ENCODE results near the gene HNRNPH1. TPM values are rescaled to one million over a fixed set of nuclear protein-coding genes. Genes with fewer than 3 reads are reported as not detected.
A peak's percentile ranks its signal among the peaks of the same experiment; 100 is the strongest.

Gene HNRNPH1
- total RNA-seq, 1 donor from 2014 or later, result 348 TPM

DNA sequence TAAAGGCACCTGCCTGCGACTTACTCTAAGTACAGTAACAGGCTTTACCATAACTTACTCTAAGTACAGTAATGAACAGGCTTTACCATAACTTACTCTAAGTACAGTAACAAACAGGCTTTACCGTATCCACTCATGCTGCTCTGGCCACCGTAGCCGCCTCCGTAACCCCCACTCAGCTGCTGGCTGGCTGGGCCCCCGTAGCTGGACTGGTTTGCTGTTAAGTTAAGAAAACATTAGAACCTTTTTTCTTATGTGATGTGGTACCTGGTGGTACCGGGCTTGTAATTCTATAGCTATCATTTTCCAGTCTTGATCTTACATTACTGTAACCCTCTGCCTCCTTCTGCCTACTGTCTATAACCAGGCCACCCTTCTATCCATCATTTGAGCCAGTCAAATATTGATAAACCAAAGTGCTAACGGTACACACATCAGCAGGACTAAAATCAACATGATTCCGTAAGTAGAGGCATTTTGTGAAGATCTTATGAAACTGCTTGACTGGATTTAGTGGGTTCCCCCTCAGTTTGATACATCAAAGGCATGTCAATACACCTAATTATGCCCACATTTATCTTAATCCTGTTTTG, 7.4 kb downstream of the HNRNPH1 start:
- H3K27me3 Mint-ChIP-seq (ENCODE audit: low read depth), result no peaks in the 10 kb centered on the region
- H3K36me3 Mint-ChIP-seq (ENCODE audit: low read depth), result peaks cover 68% of the 10 kb centered on the region
- no peak for DNase-seq (ENCODE audit: low spot score)
- peak overlapping the region; percentile 49 for H3K27ac Mint-ChIP-seq (ENCODE audit: unreplicated experiment)
- peaks cover 68% of the 10 kb centered on the region for H3K4me1 Mint-ChIP-seq (ENCODE audit: low read depth)
- no peak overlapping the region for H3K4me3 Mint-ChIP-seq (ENCODE audit: unreplicated experiment)
- H3K9me3 Mint-ChIP-seq (ENCODE audit: low read depth), result no peaks in the 10 kb centered on the region
- TF ChIP-seq, protein P1, sequence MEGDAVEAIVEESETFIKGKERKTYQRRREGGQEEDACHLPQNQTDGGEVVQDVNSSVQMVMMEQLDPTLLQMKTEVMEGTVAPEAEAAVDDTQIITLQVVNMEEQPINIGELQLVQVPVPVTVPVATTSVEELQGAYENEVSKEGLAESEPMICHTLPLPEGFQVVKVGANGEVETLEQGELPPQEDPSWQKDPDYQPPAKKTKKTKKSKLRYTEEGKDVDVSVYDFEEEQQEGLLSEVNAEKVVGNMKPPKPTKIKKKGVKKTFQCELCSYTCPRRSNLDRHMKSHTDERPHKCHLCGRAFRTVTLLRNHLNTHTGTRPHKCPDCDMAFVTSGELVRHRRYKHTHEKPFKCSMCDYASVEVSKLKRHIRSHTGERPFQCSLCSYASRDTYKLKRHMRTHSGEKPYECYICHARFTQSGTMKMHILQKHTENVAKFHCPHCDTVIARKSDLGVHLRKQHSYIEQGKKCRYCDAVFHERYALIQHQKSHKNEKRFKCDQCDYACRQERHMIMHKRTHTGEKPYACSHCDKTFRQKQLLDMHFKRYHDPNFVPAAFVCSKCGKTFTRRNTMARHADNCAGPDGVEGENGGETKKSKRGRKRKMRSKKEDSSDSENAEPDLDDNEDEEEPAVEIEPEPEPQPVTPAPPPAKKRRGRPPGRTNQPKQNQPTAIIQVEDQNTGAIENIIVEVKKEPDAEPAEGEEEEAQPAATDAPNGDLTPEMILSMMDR (IDR thresholded peaks at IDR 0.05), result no peak

DNA sequence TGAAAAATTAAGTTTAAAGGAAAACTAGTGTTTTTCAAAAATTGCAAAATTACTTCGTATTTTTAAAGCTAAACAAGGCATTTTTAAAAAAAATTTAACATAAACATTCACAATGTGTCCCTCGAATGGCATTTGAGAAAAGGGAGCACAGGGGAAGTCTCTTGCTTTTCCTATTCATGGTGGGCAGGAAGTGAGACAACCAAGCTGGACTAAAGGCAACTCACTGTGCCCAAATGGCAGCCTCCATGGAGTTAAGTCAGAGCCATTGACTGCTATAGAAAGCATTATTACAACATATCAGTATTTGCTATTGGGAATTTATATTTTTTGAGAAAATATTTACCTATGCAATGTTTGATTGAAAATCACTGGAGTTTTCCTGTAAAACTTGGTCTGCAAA, 8.3 kb downstream of the HNRNPH1 start:
- H3K27me3 Mint-ChIP-seq (ENCODE audit: low read depth), result no peaks in the 10 kb centered on the region
- DNase-seq (ENCODE audit: low spot score), result no peak
- no peaks in the 10 kb centered on the region for H3K9me3 Mint-ChIP-seq (ENCODE audit: low read depth)
- peaks cover 65% of the 10 kb centered on the region for H3K4me1 Mint-ChIP-seq (ENCODE audit: low read depth)
- no peak overlapping the region for H3K4me3 Mint-ChIP-seq (ENCODE audit: unreplicated experiment)
- TF ChIP-seq, protein P1 (IDR thresholded peaks at IDR 0.05), result no peak
- H3K36me3 Mint-ChIP-seq (ENCODE audit: low read depth), result peaks cover 65% of the 10 kb centered on the region
- H3K27ac Mint-ChIP-seq (ENCODE audit: unreplicated experiment), result peak overlapping the region; percentile 74

DNA sequence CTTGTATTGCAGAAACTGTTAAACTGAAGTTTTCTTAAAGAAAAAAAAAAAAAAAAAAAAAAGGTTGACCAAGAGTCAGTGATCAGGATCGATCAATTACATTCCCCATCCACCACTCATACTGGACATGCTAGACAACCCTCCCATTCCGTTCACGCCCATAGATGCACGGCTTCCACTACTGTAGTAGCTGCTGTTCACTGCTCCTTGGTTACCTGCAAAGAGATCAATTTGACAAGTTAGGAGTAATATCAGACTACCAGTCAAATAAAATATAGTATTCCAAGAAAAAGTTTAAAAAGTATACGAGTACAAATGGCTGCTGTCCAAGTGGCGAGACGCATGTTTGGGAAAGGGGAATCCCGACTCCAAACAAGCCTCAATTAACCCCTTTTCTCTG, 8.7 kb downstream of the HNRNPH1 start:
- peaks cover 64% of the 10 kb centered on the region for H3K4me1 Mint-ChIP-seq (ENCODE audit: low read depth)
- H3K36me3 Mint-ChIP-seq (ENCODE audit: low read depth), result peaks cover 67% of the 10 kb centered on the region
- TF ChIP-seq, protein P1 (IDR thresholded peaks at IDR 0.05), result no peak
- no peaks in the 10 kb centered on the region for H3K9me3 Mint-ChIP-seq (ENCODE audit: low read depth)
- H3K4me3 Mint-ChIP-seq (ENCODE audit: unreplicated experiment), result no peak overlapping the region
- no peaks in the 10 kb centered on the region for H3K27me3 Mint-ChIP-seq (ENCODE audit: low read depth)
- no peak for DNase-seq (ENCODE audit: low spot score)
- H3K27ac Mint-ChIP-seq (ENCODE audit: unreplicated experiment), result peak overlapping the region; percentile 74

DNA sequence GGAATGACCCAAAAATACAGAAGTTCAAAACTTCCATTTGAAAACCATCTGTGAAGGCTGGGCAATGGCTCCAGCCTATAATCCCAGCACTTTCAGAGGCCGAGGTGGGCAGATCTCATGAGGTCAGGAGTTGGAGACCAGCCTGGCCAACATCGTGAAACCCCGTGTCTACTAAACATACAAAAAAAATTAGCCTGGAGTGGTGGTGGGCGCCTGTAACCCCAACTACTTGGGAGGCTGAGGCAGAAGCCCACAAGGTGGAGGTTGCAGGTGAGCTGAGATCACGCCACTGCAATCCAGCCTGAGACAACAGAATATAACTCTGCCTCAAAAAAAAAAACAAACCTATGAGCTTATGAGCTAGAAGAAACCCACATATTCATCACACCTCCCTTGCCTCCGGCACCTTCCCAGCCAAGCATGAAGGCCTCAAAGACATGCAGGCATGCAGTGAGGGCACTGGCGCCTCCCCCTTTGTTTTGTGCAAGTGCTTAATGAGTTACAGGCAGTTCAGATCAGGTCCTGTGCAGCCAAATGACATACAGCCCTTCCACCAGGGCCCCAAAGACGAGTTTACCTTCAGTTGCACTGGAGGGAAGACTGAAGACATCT, 9.9 kb downstream of the HNRNPH1 start:
- TF ChIP-seq, protein P1 (IDR thresholded peaks at IDR 0.05), result no peak
- no peak for DNase-seq (ENCODE audit: low spot score)
- Mint-ChIP-seq H3K36me3 (ENCODE audit: low read depth) (peaks cover 69% of the 10 kb centered on the region), H3K9me3 (ENCODE audit: low read depth) (no peaks in the 10 kb centered on the region), H3K4me3 (ENCODE audit: unreplicated experiment) (no peak overlapping the region), H3K27me3 (ENCODE audit: low read depth) (no peaks in the 10 kb centered on the region), H3K4me1 (ENCODE audit: low read depth) (peaks cover 60% of the 10 kb centered on the region), H3K27ac (ENCODE audit: unreplicated experiment) (peak overlapping the region; percentile 75)

DNA sequence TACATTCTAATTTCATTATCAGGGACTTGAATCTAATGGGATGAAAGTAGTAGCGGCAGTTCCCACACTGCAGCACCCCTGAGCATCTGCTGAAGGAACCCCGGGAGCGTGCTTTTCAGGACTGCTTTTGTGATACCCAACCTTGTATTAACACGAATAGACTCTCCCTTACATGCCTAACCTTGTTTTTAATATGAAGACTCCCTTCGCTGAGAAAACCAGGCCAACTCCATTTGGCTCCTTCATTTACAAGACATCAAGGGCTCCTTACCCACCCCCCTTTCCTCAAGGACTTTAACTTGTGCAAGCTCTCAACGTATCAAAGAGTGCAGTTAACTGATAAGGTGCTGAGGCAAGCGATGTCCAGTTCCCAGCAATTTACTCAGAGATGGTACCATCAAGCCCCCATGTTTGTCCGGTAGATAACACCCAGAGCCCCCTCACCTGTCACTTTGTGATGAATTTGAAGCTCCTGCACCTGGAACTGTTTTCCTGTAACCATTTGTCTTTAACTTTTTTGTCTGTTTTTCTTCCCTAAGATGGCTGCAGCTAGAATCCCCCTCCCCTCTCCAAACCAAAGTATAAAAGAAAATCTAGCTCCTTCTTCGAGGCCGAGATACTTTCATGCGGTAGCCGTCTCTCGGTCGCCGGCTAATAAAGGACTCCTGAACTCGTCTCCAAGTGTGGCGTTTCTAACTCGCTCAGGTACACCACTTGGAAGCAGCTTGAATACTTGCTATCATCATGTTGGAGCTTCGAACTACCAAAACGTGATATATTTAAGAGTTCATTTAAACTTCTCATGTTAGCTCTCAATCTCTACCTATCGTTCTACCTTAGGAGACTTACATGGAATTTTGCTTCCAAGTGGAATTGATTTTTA, 10.7 kb downstream of the HNRNPH1 start:
- no peak for DNase-seq (ENCODE audit: low spot score)
- TF ChIP-seq, protein P1 (IDR thresholded peaks at IDR 0.05), result no peak
- Mint-ChIP-seq H3K27me3 (ENCODE audit: low read depth) (no peaks in the 10 kb centered on the region), H3K4me3 (ENCODE audit: unreplicated experiment) (no peak overlapping the region), H3K9me3 (ENCODE audit: low read depth) (no peaks in the 10 kb centered on the region), H3K36me3 (ENCODE audit: low read depth) (peaks cover 65% of the 10 kb centered on the region), H3K27ac (ENCODE audit: unreplicated experiment) (peak overlapping the region; percentile 81), H3K4me1 (ENCODE audit: low read depth) (peaks cover 55% of the 10 kb centered on the region)
